Measurements from ENCODE around the gene PRAC2. TPM values are rescaled to one million over a fixed set of nuclear protein-coding genes. Genes with fewer than 3 reads are reported as not detected.

PRAC2 gene
- total RNA-seq: not detected in 2 replicates

DNA sequence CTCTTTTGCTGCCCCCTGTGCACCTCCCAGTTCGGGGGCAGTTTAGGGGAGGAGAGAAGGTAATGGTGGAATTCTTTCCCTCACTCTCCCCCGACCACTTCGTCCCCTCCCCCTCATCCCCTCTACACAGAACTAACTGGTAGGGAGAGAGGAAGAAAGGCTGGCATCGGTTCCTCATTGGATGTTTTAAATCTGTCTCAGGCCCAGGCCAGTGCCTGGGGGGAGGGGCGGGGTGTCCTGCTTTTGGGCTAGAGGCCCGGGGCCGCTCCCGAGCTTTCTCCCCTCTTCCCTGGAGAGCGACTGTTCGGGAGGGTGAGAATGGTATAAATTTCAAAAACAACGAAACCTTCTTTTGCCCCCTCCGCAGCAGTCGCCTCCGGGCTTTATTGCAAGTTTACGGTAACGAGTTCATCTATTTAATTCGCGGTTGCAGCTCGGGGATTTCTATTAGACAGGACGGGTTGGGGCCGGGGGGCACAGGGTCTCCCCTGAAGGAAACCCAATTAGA is at the start of gene PRAC2:
PRAC2 (plus strand) TSS at position 271 of the 508 bp plus-strand sequence. CDS start 1,226 bp downstream, outside the sequence.

DNA sequence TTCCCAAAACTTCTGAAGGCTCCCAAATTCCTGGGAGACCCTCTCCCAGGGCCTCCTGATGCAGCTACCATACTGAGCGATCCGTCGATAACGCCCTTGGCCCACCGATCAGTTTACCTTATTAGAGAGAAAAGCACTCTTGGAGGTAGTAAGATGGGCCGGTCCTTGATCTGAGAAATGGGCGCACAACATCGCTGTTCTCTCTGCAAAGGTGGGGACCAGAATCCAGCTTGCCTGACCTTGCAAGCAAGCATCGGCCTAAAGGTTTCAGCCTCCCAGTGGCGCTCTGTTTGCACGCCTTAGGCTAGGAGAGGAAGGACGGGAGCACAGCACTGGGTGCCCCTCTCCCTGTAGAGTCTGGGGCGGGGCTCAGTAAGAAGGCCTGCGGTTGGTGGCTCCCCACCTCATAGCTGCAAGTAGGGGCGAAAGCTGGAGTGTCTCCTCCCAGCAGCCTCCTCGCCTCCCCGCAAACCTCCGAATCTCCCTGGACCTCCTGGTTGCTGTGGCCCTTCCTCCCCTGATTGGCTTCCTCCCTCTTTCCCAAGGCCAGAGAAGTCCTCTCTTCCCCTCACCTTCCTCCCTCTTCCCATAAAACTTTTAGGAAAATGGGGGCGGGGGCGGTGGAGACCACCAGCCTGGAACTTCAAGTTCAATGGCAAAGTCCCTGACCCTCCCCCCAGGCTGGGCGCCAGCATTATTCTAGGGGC is 631 bp upstream of the PRAC2 start, which contains the start of gene PRAC1:
PRAC1 (minus strand) TSS at position 318 of the 707 bp plus-strand sequence; CDS start at position 192, 126 bp downstream.

DNA sequence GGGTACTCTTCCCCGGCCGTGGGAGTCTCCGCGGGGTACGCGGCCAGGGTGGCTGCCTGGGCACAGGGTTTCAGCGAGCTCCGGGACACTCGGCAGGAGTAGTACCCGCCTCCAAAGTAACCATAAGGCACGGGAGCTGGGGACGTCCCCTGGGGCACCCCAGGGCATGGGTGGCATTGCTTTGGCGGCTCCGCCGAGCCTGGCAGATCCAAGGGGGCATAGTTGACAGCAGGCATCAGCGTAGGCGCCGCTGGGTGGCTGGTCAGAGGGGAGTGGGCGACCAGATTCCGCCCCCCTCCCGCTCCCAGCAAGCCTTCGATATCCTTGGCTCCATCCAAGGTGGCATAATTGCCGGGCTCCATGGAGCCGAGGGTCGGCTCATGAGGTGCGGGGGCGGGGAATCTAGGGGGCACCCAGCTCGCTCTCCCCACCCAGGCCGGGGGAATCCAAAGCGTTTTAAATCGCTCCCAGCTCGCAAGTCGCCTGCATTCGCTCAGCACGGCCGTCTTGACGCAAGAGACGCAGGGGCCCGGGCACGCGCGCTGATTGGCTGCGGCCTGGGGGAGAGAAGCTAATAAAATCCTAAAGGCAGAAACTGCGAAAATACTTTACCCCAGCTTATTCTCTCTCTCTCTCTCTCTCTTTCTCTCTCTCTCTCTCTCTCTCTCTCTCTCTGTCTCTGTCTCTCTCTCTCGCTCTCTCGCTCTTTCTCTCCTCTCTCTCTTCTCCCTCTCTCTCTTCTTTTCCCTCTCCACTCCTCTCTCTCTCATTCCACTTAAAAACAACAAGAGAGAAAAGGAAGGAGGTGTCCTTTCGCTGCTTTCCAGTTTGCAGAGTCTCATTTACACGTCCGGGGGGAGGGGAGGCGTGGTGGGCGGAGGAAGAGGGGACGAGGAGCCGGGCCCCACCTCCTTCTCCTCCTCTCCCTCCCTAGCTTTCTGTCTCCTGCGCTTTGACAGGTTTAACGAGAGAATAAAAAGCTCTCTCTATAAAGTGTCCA is 5.5 kb downstream of the PRAC2 start, which contains the start of gene HOXB13:
HOXB13 (minus strand) TSS at position 519 of the 1,000 bp plus-strand sequence; CDS start at position 362, 157 bp downstream.

Other genes with a start within 250 kb of the PRAC2 start
- not detected in 2 replicates for gene HOXB1, start 192.2 kb upstream of the PRAC2 start, total RNA-seq
- 50.4 and 52.6 TPM in 2 replicates for gene HOXB2, start 178.1 kb upstream of the PRAC2 start, total RNA-seq
- gene HOXB4, start 144.8 kb upstream of the PRAC2 start, total RNA-seq: 11.7 and 11.8 TPM in 2 replicates
- gene HOXB3, start 132.9 kb upstream of the PRAC2 start, total RNA-seq: 45.0 and 55.3 TPM in 2 replicates
- 12.3 and 15.8 TPM in 2 replicates for gene HOXB5, start 129.4 kb upstream of the PRAC2 start, total RNA-seq
- gene HOXB6, start 118.2 kb upstream of the PRAC2 start, total RNA-seq: 73.6 and 78.8 TPM in 2 replicates
- 11.9 and 14.8 TPM in 2 replicates for gene HOXB7, start 112.2 kb upstream of the PRAC2 start, total RNA-seq
- gene HOXB8, start 107.9 kb upstream of the PRAC2 start, total RNA-seq: 0.50 and 1.0 TPM in 2 replicates
- gene HOXB9, start 96.8 kb upstream of the PRAC2 start, total RNA-seq: under 0.01 and 0.15 TPM in 2 replicates
- gene PRAC1, start 667 bp upstream of the PRAC2 start, total RNA-seq: not detected in 2 replicates
- not detected in 2 replicates for gene HOXB13, start 5.6 kb downstream of the PRAC2 start, total RNA-seq
- 0.17 TPM in 1 of 2 replicates, not detected in the other for gene TTLL6, start 94.0 kb downstream of the PRAC2 start, total RNA-seq
- gene CALCOCO2, start 107.8 kb downstream of the PRAC2 start, total RNA-seq: 24.7 and 34.5 TPM in 2 replicates
- gene ATP5MC1, start 169.6 kb downstream of the PRAC2 start, total RNA-seq: 282 and 318 TPM in 2 replicates
- 66.2 and 70.6 TPM in 2 replicates for gene UBE2Z, start 185.2 kb downstream of the PRAC2 start, total RNA-seq
- 199 and 200 TPM in 2 replicates for gene SNF8, start 221.7 kb downstream of the PRAC2 start, total RNA-seq
- gene GIP, start 245.4 kb downstream of the PRAC2 start, total RNA-seq: not detected in 2 replicates

Measured in bronchus fibroblast of lung (primary cell).